Activated CD8-positive, alpha-beta T cell treated with anti-CD3 and anti-CD28 coated beads for 36 hours (primary cell): ENCODE measurements around the gene TAX1BP1. TPM values are rescaled to one million over a fixed set of nuclear protein-coding genes. Genes with fewer than 3 reads are reported as not detected.

ENCODE experiments used
- ATAC-seq: fragments of 200-7000 bp; cut with Tn5 transposase; one replicate; pipeline ENCODE4 v1.10.0; 2021; ENCODE audit warnings: mild to moderate bottlenecking, moderate library complexity
- CTCF ChIA-PET: fragments of 350-600 bp; sonication (Branson Sonifier 250); formaldehyde crosslinking; loops from one replicate; lab custom pipeline; 2021; ENCODE audit warnings: antibody characterized with exemption; lab: Charles Lee
- POLR2A ChIA-PET: fragments of 350-600 bp; sonication (Branson Sonifier 250); formaldehyde crosslinking; loops from one replicate; lab custom pipeline; 2021; ENCODE audit warnings: antibody characterized with exemption; lab: Charles Lee
- DNase-seq: peaks from one replicate; pipeline ENCODE4 v3.0.0-alpha.2; 2020
- H3K27ac Mint-ChIP-seq: one replicate; pipeline ENCODE4 v1.8.0; 2021; ENCODE audit warnings: mild to moderate bottlenecking, mixed read lengths
- H3K27me3 Mint-ChIP-seq: one replicate; pipeline ENCODE4 v1.8.0; 2021; ENCODE audit warnings: mixed read lengths
- H3K36me3 Mint-ChIP-seq: one replicate; pipeline ENCODE4 v1.8.0; 2021; ENCODE audit warnings: low read depth, mixed read lengths
- H3K4me1 Mint-ChIP-seq: one replicate; pipeline ENCODE4 v1.8.0; 2021; ENCODE audit warnings: low read depth, mixed read lengths
- H3K4me3 Mint-ChIP-seq: one replicate; pipeline ENCODE4 v1.8.0; 2021; ENCODE audit warnings: mild to moderate bottlenecking, moderate library complexity, mixed read lengths
- H3K9me3 Mint-ChIP-seq: one replicate; pipeline ENCODE4 v1.8.0; 2021; ENCODE audit warnings: mixed read lengths
- CTCF ChIP-seq: fragments of 200-600 bp; IDR thresholded peaks from one replicate; pipeline ENCODE4 v1.8.0; 2022; ENCODE audit warnings: antibody characterized with exemption, mild to moderate bottlenecking
- intact Hi-C: fragments of 100-400 bp; cut with micrococcal nuclease; formaldehyde crosslinking; loops from one replicate; pipeline ENCODE4 v1.10.0; 2022
- total RNA-seq, 2 experiments: library from RNA; stranded (reverse); gene quantifications; one replicate each; pipeline ENCODE4 v1.2.3, GENCODE V29; 2021

Gene TAX1BP1
- total RNA-seq, 2 experiments from 2014 or later: 90.5 to 94.6 TPM

GRCh38 chr7:27861747-27862146 is 121.8 kb downstream of the TAX1BP1 start:
- H3K36me3 Mint-ChIP-seq: peaks cover 2% of the 10 kb centered on the region
- DNase-seq (no peak), ATAC-seq (no peak)
- ChIA-PET CTCF (interaction anchor here (1.1 to 1.4 kb wide), 2 partner anchors 59 to 200 kb away, joined by 3 read pairs; no protein-coding TSS in a partner anchor), POLR2A (no interaction called here)
- no peaks in the 10 kb centered on the region for H3K9me3 Mint-ChIP-seq
- intact Hi-C loops: no loop called here
- no peaks in the 10 kb centered on the region for H3K4me1 Mint-ChIP-seq
- no peak overlapping the region for H3K27ac Mint-ChIP-seq
- H3K4me3 Mint-ChIP-seq: no peak overlapping the region
- H3K27me3 Mint-ChIP-seq: no peaks in the 10 kb centered on the region
- no peak for TF ChIP-seq CTCF

- no peak for TF ChIP-seq CTCF
- Mint-ChIP-seq H3K36me3 (peaks cover 2% of the 10 kb centered on the region), H3K27ac (no peak overlapping the region), H3K4me1 (no peaks in the 10 kb centered on the region), H3K27me3 (no peaks in the 10 kb centered on the region), H3K4me3 (no peak overlapping the region), H3K9me3 (no peaks in the 10 kb centered on the region)
- intact Hi-C loops: no loop called here
- POLR2A ChIA-PET: no interaction called here
- ATAC-seq (no peak), DNase-seq (no peak)
- CTCF ChIA-PET: interaction anchor here (1.5 kb wide), 1 partner anchor 8 kb away, joined by 5 read pairs; no protein-coding TSS in a partner anchor
Measured at GRCh38 chr7:27863880-27864279, 123.9 kb downstream of the TAX1BP1 start.

- Mint-ChIP-seq H3K4me3 (no peak overlapping the region), H3K4me1 (no peaks in the 10 kb centered on the region), H3K27ac (no peak overlapping the region), H3K27me3 (no peaks in the 10 kb centered on the region), H3K36me3 (no peaks in the 10 kb centered on the region), H3K9me3 (no peaks in the 10 kb centered on the region)
- TF ChIP-seq CTCF: no peak
- DNase-seq (no peak), ATAC-seq (no peak)
- POLR2A ChIA-PET: no interaction called here
- intact Hi-C loops: no loop called here
- CTCF ChIA-PET: interaction anchor here (1.3 kb wide), 1 partner anchor 211 kb away, joined by 4 read pairs; no protein-coding TSS in a partner anchor
Measured at GRCh38 chr7:27866256-27866655, 126.3 kb downstream of the TAX1BP1 start.

GRCh38 chr7:27866828-27867672 is 127.1 kb downstream of the TAX1BP1 start:
- H3K36me3 Mint-ChIP-seq: no peaks in the 10 kb centered on the region
- intact Hi-C loops: no loop called here
- no peaks in the 10 kb centered on the region for H3K9me3 Mint-ChIP-seq
- no peak for ATAC-seq
- H3K27me3 Mint-ChIP-seq: no peaks in the 10 kb centered on the region
- no peak overlapping the region for H3K27ac Mint-ChIP-seq
- no peaks in the 10 kb centered on the region for H3K4me1 Mint-ChIP-seq
- no peak for DNase-seq
- no peak for TF ChIP-seq CTCF
- POLR2A ChIA-PET: no interaction called here
- no peak overlapping the region for H3K4me3 Mint-ChIP-seq
- CTCF ChIA-PET: interaction anchor here (1.2 kb wide), 1 partner anchor 153 kb away, joined by 3 read pairs; no protein-coding TSS in a partner anchor

- H3K27ac Mint-ChIP-seq: no peak overlapping the region
- no peak for TF ChIP-seq CTCF
- no peaks in the 10 kb centered on the region for H3K4me1 Mint-ChIP-seq
- intact Hi-C loops: no loop called here
- POLR2A ChIA-PET: no interaction called here
- H3K4me3 Mint-ChIP-seq: no peak overlapping the region
- no peaks in the 10 kb centered on the region for H3K36me3 Mint-ChIP-seq
- no peaks in the 10 kb centered on the region for H3K9me3 Mint-ChIP-seq
- no peak for DNase-seq
- H3K27me3 Mint-ChIP-seq: no peaks in the 10 kb centered on the region
- CTCF ChIA-PET: no interaction called here
- no peak for ATAC-seq
Measured at GRCh38 chr7:27868131-27868550, 128.2 kb downstream of the TAX1BP1 start.
